Neural progenitor cell (in vitro differentiated cells): ENCODE measurements around the gene CAV2.

Experiments
- CTCF ChIP-seq: fragments of 200-600 bp; sonication (generic); IDR thresholded peaks from 2 replicates; pipeline ENCODE4 v1.5.1; 2017; ENCODE audit warnings: antibody characterized with exemption, mild to moderate bottlenecking
- EZH2 ChIP-seq: fragments of 200-600 bp; sonication (generic); IDR thresholded peaks from 2 replicates; pipeline ENCODE4 v1.6.1; 2017; ENCODE audit warnings: antibody characterized with exemption, mild to moderate bottlenecking, moderate library complexity
- EZH2phosphoT487 ChIP-seq: fragments of 200-600 bp; sonication (generic); IDR thresholded peaks from 2 replicates; pipeline ENCODE4 v1.6.1; 2017; ENCODE audit warnings: antibody characterized with exemption

- no peak for TF ChIP-seq CTCF
- no peak for TF ChIP-seq EZH2phosphoT487
- no peak for TF ChIP-seq EZH2
Observed at GRCh38 chr7:116546054-116546453, 46.5 kb downstream of the CAV2 start.
